Mucosa of gallbladder (tissue), 1 donor: ENCODE results near the gene CFAP299. TPM values are rescaled to one million over a fixed set of nuclear protein-coding genes. Genes with fewer than 3 reads are reported as not detected.
"Not testable (repeated sequence)": the region's sequence is repeated elsewhere in the genome, so short reads cannot be mapped to it uniquely, and the experiment has no call there.

Experiments
- DNase-seq: peaks from one replicate; pipeline ENCODE4 v3.0.0-alpha.2; 2020; ENCODE audit warnings: low spot score
- total RNA-seq: library from RNA; stranded (reverse); gene quantifications from one replicate; pipeline ENCODE4 v1.2.1, GENCODE V29; 2021
- donor health status: DM: no; HTN: no; CAD: no.

The CFAP299 gene
- total RNA-seq, 1 donor from 2014 or later = not detected

DNA sequence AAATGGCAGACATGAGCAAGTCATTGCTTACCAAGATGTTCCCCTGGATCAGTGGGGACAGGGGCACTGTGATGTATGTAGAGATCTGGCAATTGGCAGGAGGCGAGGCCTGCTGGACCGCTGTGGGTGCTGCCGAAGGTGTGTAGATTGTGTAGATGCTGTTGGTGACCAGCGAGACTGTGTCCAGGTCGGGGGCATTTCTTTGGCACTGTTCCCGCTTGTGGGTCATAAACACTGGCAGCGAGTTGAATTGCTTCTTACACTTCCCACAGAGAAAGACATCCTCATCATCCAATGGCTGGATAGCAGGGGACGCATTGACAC, 52.7 kb downstream of the CFAP299 start:
- DNase-seq = no peak

DNA sequence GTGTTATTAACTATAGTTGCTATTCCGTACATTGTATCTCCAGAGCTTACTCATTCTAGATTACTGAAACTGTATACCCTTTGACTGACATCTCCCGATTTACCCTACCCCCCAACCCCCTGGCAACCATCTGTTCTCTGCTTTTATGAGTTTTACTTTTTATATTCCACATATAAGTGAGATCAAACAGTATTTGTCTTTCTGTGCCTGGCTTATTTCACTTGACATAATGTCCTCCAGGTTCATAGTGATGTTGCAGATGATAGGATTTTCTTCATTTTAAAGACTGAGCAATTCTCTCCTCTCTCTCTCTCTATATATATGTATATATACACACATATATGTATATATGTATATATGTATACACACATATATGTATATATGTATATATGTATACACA, 54.6 kb downstream of the CFAP299 start:
- DNase-seq = no peak

DNA sequence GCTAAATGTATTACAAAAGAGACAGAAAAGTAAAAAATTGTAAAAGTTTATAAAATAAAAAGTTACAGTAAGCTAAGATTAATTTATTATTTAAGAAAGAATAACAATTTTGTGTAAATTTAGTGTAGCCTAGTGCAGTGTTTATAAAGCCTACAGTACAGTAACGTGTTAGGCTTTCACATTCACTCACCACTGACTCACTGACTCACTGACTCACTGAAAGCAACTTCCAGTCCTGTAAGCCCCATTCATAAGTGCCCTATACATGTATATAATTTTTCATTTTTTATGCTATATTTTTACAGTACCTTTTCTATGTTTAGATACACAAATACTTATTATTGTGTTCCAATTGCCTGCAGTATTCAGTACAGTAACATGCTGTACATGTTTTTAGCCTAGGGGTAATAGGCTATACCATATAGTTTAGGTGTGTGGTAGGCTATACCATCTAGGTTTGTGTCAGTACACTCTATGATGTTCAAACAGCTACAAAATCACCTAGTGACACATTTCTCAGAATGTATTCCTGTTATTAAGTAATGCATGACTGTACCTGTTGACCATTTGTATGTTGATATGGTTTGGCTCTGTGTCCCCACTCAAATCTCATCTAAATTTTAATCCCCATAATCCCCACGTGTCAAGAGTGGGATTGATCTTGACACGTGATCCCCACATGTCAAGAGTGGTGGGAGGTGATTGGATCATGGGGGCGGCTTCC, 57.9 kb downstream of the CFAP299 start:
- DNase-seq = no peak

DNA sequence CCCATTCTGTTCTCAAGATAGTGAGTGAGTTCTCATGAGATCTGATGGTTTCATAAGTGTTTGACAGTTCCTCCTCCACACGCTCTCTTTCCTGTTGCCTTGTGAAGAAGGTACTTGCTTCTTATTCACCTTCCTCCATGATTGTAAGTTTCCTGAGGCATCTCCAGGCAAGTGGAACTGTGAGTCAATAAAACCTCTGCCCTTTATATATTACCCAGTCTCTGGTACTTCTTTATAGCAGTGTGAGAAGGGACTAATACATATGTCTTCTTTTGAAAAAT, 58.4 kb downstream of the CFAP299 start:
- DNase-seq = no peak

DNA sequence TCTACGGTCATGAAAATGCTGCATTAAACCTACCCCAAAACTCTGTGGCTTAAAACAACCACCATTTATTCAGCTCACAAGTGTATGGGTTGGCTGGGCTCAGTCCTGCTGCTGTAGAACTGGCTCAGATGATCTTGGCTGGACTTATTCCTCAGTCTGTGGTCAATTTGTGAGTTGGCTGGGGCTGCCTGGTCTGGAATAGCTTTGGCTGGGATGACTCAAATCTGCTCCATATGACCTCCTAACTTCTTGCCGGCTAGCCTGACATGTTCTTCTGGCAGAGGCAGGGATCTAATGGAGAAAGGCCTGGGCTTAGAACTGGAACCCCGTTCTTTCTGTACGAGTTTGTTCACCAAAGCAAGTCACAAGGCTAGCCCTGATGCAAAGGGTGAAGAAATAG, 71.7 kb downstream of the CFAP299 start:
- peak; percentile 29 for DNase-seq

DNA sequence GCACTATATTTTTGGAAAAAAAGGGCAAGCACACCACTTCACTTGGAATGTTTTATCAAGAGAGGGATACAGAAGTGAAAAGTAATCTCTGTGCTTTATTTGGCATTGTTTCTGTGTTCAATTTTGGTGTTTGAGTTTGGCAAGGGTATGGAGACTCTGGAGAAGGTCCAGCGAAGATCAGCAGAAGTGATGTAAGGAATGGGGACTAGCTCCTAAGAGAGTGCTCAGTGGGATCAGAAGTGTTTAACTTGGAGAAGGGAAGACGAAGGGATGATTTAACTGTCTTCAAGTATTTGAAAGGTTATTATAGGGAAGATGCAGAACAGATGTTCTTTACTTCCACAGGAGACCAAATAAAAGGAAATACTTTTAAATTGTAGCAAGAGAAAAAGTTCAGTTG, 74.3 kb downstream of the CFAP299 start:
- no peak for DNase-seq

DNA sequence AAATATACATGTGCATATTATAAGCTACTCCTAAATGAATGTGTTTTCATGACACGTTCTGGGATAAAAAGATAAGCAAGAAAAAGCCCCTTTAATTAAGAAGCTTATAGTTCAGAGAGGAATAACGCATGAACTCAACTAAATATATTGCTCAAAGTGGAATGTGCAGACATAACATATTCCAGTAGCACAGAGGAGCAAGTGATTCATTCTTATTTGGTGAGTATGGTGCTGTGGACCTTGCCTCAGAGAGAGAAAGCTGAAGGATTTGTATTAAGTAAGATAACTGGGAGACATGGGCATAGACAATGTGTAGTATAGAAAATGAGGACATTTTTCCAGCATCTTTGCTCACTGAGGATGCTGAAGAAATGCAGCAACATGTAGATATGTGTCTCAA, 76.8 kb downstream of the CFAP299 start:
- DNase-seq = no peak

DNA sequence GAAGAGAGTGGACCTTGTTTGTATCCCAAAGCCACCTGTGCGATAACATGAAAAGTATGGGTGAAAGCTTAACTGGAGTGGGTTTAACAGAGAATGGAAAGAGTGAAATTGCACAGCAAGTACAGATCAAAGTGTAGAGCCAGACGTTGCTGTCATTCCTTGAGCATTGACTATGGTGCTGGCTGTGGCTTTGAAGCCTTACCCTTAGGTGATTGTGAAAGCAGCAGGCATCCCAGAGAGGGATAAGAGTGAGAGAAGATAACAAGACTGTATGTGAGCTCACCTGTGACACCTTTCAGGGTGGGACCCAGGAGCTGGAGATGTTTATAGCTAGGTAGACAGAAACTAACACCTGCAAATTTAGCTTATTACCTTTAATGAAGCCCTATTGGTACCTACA, 77.6 kb downstream of the CFAP299 start:
- no peak for DNase-seq

DNA sequence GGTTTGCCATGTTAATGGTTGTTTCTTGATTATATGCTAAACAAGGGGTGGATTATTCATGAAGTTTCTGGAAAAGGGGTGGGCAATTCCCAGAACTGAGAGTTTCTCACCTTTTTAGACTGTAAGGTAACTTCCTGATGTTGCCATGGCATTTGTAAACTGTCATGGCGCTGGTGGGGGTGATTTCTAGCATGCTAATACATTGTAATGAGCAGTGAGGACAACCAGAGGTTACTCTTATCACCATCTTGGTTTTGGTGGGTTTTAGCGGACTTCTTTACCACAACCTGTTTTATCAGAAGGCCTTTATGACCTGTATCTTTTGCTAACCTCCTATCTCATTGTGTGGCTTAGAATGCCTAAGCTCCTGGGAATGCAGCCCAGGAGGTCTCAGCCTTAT, 81.5 kb downstream of the CFAP299 start:
- no peak for DNase-seq

DNA sequence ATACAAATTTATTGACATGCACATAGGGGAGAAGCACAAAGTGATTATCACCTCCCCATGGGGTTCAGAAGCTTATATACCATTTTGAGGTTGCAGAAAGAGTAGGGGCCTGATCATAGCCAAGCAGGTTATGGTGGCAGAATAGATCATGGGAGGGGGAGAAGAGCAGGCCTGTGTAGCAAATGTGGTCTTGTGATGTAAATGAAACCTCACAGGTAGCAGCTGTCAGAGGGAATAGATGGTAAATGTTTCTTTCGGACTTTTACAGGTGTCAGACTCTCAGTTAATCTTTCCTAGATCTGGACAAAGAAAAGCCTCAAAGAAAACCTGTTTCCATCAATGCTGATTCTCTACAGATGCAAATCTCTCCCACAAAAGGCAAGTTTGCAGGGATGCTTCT, 84.4 kb downstream of the CFAP299 start:
- no peak for DNase-seq

DNA sequence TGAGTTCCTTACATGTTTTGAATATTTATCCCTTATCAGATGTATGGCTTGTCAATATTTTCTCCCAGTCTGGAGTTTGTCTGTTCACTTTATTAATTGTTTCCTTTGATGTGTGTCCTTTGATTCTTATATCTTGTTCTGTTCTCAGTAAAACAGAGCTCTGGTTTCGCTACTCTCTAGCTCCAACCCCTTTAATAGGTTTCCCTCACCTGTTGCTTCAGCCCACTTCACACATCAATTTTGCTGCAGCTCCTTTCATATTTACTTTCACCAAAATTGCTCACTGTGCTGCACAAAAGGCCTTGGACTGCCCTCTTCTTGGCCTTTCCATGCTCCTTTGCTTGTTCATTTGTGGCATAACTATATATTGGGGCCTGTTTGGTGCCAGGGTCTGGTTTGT, 85.1 kb downstream of the CFAP299 start:
- DNase-seq = no peak

DNA sequence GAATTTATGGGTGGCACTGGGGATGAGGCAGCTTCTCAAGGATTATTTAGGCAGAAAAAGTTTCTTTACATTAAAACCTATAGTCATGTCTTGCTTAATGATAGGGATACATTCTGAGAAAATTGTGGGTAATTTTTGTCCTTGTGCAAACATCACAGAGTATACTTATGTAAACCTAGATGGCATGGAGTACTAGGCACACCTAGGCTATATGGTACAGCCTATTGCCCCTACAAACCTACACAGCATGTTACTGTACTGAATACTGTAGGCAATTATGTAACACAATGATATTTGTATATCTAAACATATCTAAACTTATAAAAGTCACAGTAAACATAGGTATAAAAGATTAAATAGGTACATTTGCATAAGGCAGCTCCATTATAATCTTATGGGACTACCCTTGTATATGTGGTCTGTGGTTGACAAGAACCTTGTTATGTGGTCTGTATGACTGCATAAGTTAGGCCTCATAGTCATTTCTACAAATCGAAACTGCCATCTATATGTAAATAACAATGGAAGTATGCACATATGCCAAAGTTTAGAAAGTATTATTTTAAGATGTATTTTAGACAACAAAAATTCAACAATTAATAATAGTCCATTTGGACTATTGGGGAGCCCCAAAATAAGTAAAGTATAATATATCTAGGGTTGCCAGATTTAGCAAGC, 87.3 kb downstream of the CFAP299 start:
- DNase-seq = no peak

DNA sequence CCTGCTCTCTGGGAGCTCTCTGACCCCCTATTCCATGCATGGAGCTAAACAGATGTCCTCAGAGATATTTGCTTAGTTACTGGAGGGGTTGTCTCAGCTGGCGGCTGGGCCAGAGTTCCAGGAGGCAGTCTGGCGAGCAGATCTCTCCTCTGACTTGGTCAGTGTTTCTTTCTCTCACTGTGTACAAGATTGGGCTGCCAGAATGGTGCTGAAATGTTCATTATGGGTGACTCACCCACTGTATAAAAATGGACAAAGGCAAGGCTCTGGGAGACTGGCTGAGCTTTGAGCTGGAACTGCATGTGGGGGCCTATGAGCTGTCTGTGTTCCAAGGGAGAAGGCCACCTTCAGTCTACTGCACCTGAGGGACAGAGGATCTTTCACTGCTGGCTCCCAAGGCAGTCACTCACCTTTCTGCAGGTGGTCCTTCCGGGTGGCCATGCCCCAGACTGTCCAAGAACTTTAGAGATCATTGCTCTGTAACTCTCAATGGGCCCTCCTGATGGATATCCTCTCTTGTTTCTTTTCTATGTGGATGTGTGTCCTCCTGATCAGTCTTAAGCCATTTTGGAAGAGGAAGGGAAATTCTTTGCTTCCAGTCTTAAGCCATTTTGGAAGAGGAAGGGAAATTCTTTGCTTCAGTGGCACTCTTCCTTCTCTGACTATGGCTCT, 88.2 kb downstream of the CFAP299 start:
- DNase-seq = no peak

DNA sequence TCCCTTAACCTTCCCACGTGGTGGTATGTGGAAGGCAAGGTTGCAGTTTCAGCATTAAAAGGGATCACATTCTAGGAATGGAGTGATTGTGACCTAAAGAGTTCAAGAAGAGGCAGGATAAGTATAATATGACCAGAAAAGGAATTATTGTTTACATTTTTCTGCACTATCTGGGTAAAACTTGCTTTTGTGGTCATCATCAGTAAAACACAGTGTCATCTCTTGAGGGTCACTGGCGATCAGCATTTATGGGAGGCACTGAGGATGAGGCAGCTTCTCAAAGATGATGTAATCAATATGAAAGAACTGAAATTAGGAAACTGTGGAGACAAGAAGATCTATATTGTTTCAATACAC, 88.7 kb downstream of the CFAP299 start:
- no peak for DNase-seq

DNA sequence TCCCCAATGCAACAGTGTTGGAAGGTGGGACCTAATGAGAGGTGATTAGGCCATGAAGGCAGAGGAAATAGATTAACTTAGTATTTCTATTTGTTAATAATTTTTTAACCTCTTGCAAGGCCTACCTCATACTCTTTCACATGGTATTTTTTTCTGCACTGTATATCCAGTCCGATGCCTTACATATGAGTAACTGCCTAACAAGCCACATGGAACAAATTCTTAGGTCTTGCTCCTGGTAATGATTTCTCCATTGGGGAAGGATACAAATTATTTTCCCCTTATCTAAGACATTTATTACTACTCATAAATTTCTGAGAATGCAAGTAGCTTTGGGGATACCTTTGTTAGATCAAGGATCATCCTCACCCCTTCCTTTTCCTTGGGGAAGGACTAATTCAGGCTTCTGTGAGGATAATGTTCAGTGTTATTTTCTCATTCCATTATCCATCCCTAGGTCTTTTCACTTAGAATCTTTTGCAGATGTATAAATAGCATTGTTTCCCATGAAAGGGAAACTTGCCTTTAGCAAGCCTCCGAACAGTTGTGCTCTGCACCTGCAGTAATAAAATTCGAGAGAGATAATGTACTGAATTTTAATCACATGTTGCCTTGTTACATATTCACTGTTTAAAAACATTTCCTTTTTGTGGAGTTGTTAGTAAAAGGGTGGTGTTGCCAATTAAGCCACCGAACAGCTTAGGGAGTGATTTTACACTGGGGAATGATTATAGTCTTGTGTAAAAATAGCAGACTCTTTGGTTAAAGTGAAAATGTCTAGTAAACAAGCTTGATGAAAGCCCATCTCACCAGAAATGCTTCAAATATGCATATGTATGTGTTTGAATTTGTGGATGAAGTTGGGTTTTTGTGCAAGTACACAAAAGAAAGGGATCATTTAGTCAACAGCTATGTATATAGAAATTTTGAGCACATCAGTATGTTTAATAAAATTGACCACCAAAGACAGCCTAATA, 89.9 kb downstream of the CFAP299 start:
- no peak for DNase-seq

DNA sequence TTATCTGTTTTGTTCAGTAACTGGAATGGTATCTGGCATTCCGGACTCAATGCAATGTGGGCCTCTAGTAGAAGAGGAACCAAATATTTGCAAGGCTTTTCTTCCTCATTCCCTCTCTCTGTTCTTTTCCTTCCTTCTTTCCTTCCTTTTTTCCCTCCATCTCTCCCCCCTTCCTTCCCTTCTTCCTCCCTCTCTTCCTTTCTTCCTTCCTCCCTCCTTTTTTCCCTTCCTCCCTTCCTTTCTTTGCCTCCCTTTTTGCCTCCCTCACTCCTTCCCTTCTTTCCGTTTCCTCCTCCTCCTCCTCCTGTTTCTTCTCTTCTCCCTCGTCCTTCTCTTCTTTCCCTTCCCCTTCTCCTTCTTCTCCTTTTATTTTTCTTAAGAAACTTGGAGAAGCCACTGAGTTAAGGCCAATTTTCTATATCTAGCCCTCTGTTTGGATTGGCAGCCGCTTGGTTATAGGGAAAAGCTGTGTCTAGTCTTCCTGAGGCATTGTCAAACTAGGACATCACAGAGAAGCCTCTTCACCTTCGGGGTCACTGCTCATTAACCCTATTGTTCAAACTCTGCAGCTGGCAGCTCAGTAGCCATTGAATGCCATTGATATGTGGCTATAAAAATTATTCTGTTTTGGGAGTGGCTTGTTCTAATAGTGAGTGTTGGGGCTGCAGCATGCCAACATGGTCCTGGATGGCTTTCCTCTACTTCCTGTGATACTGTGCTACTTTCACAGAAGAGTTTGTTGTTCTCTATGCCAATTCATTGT, 95.9 kb downstream of the CFAP299 start:
- DNase-seq = no peak

DNA sequence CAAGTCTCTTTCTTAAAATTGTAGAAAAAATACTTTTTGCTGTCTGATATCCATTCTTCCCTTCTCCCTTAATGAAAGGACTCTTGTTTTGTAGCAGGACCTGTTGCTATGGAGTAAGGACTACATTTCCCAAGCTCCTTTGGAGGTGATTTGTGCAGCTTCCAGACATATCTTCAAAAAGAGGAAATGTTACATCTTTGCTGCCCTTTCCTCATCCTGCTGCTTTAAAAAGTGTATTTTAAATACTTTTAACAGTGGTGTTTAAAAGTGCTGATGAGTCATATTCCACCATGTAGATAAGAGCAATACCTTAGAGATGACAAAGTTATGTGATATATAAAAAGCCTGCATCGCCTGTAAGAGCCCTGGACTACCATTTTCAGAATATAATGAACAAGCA, 98.7 kb downstream of the CFAP299 start:
- no peak for DNase-seq

DNA sequence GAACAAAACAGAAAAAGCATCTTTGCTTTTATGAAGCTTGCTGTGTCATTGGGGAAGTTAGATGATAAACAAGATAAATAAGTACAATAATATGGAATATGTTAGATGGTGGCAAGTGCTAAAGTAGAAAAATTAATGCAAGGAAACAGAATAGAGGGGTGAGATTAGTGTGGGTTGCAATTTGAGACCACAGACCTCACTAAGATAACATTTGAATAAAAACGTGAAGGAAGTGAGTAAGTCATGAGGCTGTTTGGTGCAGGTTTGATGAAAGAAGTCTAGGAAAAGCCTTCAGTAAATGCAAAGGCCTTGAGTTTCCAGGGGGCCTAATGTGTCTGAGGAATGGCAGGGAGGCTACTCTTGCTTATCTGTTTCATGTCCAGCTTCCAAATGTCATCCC, 102.5 kb downstream of the CFAP299 start:
- no peak for DNase-seq

DNA sequence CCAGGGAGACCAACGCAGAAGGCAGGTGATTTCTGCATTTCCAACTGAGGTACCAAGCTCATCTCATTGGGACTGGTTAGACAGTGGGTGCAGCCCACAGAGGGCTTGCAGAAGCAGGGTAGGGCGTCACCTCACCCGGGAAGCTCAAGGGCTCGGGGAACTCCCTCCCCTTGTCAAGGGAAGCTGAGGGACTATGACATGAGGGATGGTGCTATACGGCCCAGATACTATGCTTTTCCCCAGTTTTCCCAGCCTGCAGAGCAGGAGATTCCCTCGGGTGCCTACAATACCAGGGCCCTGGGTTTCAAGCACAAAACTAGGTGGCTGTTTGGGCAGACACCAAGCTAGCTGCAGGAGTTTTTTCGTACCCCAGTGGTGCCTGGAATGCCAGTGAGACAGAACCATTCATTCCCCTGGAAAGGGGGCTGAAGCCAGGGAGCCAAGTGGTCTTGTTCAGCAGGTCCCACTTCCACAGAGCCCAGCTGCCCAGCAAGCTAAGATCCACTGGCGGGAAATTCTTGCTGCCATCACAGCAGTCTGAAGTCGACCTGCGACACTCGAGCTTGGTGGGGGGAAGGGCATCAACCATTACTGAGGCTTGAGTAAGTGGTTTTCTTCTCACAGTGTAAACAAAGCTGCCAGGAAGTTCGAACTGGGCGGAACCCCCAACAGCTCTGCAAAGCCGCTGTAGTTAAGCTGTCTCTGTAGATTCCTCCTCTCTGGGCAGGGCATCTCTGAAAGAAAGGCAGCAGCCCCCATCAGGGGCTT, 103.9 kb downstream of the CFAP299 start:
- not testable (repeated sequence) for DNase-seq

DNA sequence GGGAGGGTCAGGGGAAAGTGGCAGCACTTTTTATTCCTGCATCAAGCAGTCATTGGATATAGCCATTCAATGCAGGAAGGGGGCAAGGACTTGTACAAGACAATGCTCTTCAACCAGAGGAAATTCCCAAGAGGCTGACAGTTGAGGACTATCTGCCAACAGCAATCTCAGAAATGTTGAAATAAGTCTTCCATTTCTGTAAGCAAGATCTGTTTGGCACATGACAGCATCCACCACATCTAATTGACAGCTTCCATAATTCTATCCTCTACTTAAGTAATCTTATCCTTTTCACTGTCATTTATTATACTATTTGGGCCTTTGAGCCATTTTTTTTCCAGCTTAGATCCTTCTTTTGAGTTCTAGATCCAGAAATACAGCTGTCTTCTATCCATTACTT, 110.7 kb downstream of the CFAP299 start:
- no peak for DNase-seq

DNA sequence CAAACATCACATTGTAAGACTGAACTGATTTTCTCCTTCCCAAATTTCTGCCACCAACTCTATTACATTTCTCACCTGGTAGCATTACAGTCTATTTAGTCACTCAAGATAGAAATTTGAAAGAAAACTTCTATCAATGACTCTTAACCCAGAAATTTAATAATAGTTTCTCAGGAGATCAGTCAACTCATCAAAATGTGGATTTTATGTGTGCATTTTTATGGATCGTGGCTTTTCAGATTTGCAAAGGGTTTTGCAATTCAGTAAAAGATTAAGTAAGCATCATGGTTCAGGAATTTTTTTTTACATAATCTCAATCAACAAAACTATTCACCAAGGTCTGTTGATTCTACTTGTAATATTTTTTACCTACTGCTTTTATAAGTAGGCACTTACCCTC, 111.1 kb downstream of the CFAP299 start:
- DNase-seq = no peak
